Body of pancreas (tissue), 4 donors: ENCODE measurements around the gene CISH.

ENCODE experiments used
- POLR2A ChIP-seq, 3 donors: fragments of 450-650 bp; IDR thresholded peaks; one replicate each; pipeline ENCODE4 v1.6.1; 2016; ENCODE audit warnings: antibody characterized with exemption in 3 of 3, mild to moderate bottlenecking in 2 of 3
- TF ChIP-seq, protein P1 (sequence below), 7 experiments: fragments of 450-650 bp in 4 of 7; fragments of 200-600 bp in 3 of 7; sonication (generic) in 3 of 7; IDR thresholded peaks; one replicate each; pipeline ENCODE4 v1.5.1; 2016 to 2019; ENCODE audit warnings: antibody characterized with exemption in 7 of 7

DNA sequence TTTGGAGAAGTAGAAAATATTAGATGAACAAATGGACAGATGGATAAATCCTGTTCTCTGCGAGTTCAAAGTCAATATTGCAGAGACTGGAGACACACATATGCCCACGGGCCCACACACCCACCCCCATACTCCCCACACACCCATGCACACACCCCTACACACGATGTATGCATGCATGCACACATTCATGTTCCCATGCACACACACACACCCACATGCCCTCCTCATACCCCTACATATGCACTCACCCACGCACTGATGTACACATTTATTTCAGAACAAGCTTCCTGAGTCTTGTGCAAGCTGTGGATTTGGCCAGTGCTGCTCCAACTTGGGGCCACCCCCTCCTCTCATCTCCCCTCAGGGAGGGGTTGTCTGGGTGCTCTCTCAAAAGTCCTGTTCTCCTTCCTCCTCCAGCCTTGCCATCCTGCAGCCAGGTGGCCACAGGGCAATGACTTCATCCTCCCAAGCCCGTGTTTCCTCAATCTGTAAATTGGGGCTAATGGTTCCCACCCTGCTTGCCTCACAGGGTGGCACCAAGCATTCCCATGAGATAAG lies 21.7 kb upstream of the CISH start:
- TF ChIP-seq, protein P1, sequence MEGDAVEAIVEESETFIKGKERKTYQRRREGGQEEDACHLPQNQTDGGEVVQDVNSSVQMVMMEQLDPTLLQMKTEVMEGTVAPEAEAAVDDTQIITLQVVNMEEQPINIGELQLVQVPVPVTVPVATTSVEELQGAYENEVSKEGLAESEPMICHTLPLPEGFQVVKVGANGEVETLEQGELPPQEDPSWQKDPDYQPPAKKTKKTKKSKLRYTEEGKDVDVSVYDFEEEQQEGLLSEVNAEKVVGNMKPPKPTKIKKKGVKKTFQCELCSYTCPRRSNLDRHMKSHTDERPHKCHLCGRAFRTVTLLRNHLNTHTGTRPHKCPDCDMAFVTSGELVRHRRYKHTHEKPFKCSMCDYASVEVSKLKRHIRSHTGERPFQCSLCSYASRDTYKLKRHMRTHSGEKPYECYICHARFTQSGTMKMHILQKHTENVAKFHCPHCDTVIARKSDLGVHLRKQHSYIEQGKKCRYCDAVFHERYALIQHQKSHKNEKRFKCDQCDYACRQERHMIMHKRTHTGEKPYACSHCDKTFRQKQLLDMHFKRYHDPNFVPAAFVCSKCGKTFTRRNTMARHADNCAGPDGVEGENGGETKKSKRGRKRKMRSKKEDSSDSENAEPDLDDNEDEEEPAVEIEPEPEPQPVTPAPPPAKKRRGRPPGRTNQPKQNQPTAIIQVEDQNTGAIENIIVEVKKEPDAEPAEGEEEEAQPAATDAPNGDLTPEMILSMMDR (IDR thresholded peaks at IDR 0.05), result no peak
- no peak for TF ChIP-seq POLR2A (IDR thresholded peaks at IDR 0.05)
